Effector memory CD4-positive, alpha-beta T cell (primary cell): ENCODE data around the gene FOXP1.

Experiments
- DNase-seq, 3 donors: peaks; one replicate each; pipeline ENCODE4 v3.0.0-alpha.2; 2020
- H3K27ac ChIP-seq: 2 replicates; pipeline ENCODE4 v1.7.0; 2013; ENCODE audit warnings: mild to moderate bottlenecking, low read length, moderate library complexity; ENCODE audit not compliant: insufficient read depth, poor library complexity, severe bottlenecking
- H3K27me3 ChIP-seq: replicated peaks from 2 replicates; pipeline ENCODE4 v1.7.0; 2013; ENCODE audit warnings: mild to moderate bottlenecking, low read length; ENCODE audit not compliant: insufficient read depth, control insufficient read depth, poor library complexity, severe bottlenecking
- H3K36me3 ChIP-seq: 2 replicates; pipeline ENCODE4 v1.7.0; 2013; ENCODE audit warnings: mild to moderate bottlenecking, low read length, moderate library complexity; ENCODE audit not compliant: control insufficient read depth, insufficient read depth
- H3K4me1 ChIP-seq: 2 replicates; pipeline ENCODE4 v1.7.0; 2013; ENCODE audit warnings: low read length, mild to moderate bottlenecking; ENCODE audit not compliant: control insufficient read depth, insufficient read depth, poor library complexity, severe bottlenecking
- H3K4me3 ChIP-seq: 2 replicates; pipeline ENCODE4 v1.7.0; 2013; ENCODE audit warnings: low read length, low read depth, mild to moderate bottlenecking; ENCODE audit not compliant: insufficient read depth, poor library complexity, severe bottlenecking
- H3K9me3 ChIP-seq: 2 replicates; pipeline ENCODE4 v1.7.0; 2013; ENCODE audit warnings: mild to moderate bottlenecking, low read length, moderate library complexity; ENCODE audit not compliant: control insufficient read depth

The FOXP1 gene

DNA sequence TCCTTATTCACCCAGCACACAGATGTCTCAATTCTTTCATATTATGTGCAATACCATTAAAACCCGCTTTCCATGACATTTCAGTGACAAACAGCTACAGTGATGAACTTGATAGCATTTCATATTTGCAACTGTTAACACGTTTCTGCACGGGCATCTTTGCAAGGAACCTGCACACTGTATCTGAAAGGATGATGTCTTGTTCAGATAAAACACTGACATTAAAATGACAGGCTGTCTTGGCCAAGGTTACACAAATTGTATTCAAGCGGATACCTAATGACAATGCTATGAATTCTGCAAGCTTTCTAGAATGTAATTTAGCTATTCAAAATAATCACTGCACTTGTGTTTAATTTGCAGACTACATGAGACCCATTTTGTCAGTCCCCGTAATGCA is 529.2 kb downstream of the FOXP1 start:
- Histone ChIP-seq H3K27me3 (no peaks in the 10 kb centered on the region), H3K4me3 (no peak overlapping the region), H3K36me3 (peaks cover 17% of the 10 kb centered on the region), H3K27ac (no peak overlapping the region), H3K9me3 (no peaks in the 10 kb centered on the region), H3K4me1 (peaks cover 62% of the 10 kb centered on the region)
- DNase-seq, result no peak

DNA sequence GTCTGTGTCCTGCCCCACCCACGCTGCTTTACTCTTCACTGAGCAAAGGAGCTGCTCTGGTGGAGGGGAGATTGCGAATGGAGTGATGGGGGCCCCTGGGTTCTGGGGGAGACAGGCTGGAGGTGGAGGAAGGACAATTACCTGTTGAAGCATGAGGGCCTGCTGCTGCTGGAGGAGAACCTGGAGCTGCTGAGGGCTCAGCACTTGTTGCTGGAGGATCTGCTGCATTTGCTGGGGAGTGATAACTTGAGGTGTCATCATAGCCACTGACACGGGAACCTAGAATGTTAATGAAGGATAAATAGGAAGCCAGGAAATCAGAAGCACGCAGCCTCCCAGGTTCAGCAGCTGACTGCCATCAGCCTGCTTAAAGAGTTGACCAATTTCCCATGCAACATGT is 530.0 kb downstream of the FOXP1 start:
- Histone ChIP-seq H3K4me1 (peaks cover 62% of the 10 kb centered on the region), H3K4me3 (no peak overlapping the region), H3K9me3 (no peaks in the 10 kb centered on the region), H3K27me3 (no peaks in the 10 kb centered on the region), H3K36me3 (peaks cover 20% of the 10 kb centered on the region), H3K27ac (no peak overlapping the region)
- no peak for DNase-seq

DNA sequence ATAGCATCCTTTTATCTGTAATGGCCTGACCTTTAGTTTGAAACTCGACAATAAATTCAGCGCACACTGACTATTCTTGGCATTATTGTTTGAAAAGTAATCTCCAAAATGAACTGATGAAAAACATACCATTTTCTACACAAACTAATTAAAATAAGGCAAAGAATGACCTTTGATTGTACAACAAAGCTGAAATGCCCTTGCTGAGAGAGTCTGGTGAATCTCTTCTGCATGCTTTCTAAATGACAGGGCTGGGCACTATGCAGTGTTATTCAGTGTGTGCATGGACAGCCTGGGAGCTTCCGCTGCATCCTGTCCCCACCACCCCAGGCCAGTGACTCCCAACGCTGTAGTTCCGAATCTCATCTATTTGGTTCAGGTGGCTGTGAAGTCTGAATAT is 530.8 kb downstream of the FOXP1 start:
- peaks cover 55% of the 10 kb centered on the region for H3K4me1 ChIP-seq
- H3K4me3 ChIP-seq, result no peak overlapping the region
- no peak for DNase-seq
- H3K27ac ChIP-seq, result no peak overlapping the region
- H3K9me3 ChIP-seq, result no peaks in the 10 kb centered on the region
- H3K36me3 ChIP-seq, result peaks cover 20% of the 10 kb centered on the region
- no peaks in the 10 kb centered on the region for H3K27me3 ChIP-seq

DNA sequence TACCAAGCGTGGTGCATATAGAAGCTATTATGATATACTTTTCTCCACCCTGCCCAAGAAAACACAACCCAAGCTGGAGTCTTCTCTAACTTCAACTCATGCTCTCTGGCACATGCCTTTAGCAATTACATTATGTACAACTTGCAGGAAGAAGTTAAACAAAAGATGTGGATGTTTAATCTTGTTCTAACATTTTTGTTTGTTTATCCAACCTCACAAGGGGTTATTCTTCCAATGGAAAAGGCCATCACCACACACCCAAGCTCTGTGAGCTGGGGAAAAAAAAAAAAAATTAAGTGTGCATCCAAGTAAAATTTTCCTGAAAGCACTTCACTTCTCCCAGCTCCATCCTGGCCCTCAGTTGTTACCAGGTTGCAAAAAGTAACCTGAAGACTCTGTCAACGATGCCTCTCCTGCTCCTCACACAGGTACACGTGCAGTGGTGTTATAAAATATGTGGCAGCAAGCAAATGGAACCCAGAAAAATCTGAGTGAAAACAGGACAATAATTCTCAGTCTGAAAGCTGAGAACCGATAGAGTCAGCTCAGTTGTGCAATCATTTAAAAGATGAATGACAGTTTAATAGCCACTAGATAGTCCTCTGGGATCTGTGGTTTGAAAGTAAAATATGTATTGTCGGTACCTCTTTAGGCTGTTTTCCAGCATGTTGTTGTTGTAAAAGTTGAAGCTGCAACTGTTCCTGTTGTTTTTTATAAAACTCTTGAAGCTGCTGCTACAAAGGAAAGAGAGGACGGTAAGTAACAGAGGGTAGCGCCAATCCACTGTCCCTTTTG is 531.4 kb downstream of the FOXP1 start:
- no peak overlapping the region for H3K4me3 ChIP-seq
- no peaks in the 10 kb centered on the region for H3K9me3 ChIP-seq
- H3K4me1 ChIP-seq, result peaks cover 51% of the 10 kb centered on the region
- no peak for DNase-seq
- H3K27ac ChIP-seq, result peak overlapping the region; percentile 72
- H3K36me3 ChIP-seq, result peaks cover 23% of the 10 kb centered on the region
- H3K27me3 ChIP-seq, result no peaks in the 10 kb centered on the region

DNA sequence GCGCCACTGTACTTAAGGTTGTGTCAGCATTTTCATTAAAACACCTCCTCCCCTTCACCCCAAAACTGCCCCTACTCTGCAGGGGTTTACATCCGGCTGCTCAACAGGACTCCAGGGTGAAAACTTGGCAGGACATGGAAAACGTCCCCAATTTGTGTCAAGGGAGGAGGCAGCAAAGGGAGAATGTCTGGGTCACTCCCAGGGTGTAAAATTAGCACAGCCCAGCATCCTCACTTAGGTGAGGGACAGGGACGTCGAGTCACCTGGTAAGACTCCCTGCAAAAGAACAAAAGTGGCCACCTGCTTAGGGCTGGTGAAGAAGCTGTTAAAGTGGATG is 532.3 kb downstream of the FOXP1 start:
- H3K4me3 ChIP-seq, result no peak overlapping the region
- H3K27ac ChIP-seq, result peak overlapping the region; percentile 72
- H3K4me1 ChIP-seq, result peaks cover 43% of the 10 kb centered on the region
- H3K9me3 ChIP-seq, result no peaks in the 10 kb centered on the region
- DNase-seq, result no peak
- H3K36me3 ChIP-seq, result peaks cover 31% of the 10 kb centered on the region
- no peaks in the 10 kb centered on the region for H3K27me3 ChIP-seq

DNA sequence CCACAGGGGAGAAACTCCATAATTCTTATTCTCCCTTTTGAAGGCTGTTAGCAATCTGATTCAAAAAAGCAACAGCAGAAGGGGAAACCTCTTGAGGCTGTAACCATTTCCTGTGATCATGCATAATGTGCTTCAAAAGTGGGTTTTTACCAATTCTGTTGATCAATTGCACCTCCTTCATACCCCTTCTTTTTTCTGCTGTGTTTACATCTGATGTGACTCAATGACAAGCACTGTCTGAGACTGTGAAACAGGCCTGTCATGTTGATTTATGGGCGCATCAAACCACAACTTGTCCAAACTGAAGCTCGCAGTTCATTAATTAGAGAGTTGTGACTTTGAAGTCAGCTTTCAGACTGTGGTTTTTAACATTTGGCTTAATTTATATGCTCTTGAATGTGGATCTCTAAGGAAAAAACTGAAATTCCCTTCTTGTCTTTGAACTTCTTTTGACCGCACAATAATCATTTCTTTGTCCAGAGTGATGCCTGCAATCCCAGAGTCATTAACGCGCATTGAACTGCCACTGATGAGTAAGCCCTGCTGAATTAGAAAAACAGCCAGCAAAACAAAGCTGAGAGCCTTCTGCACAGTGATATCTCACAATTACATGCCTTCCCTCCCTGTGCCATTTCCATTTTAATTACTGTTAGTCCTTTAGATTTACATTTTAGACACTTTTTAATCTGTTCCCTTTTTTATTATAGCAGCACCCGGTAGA is 532.8 kb downstream of the FOXP1 start:
- Histone ChIP-seq H3K9me3 (no peaks in the 10 kb centered on the region), H3K4me1 (peaks cover 44% of the 10 kb centered on the region), H3K27ac (peak overlapping the region; percentile 72), H3K36me3 (peaks cover 36% of the 10 kb centered on the region), H3K4me3 (no peak overlapping the region), H3K27me3 (no peaks in the 10 kb centered on the region)
- DNase-seq, result peak in 2 of 3 donors; percentile 19 to 46

DNA sequence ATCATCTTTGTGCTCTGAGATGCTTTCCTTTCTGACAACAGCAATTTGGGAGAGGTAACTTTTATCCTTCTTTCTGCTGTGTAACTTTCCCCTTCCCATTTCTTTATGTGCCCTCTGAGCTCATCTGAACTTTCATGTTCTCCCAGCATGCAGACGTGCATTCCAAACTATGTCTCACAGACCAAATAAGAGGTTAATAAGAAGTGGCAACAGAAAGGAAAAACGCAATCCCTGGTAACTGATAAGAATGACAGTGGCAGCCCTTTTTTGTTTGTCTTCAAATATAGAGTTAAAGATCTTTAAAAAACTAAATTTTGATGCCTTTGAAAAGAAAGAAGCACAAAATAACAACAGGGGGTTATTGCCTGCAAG is 533.4 kb downstream of the FOXP1 start:
- peaks cover 42% of the 10 kb centered on the region for H3K36me3 ChIP-seq
- no peaks in the 10 kb centered on the region for H3K27me3 ChIP-seq
- peak overlapping the region; percentile 72 for H3K27ac ChIP-seq
- peaks cover 48% of the 10 kb centered on the region for H3K4me1 ChIP-seq
- no peaks in the 10 kb centered on the region for H3K9me3 ChIP-seq
- no peak overlapping the region for H3K4me3 ChIP-seq
- DNase-seq, result no peak

DNA sequence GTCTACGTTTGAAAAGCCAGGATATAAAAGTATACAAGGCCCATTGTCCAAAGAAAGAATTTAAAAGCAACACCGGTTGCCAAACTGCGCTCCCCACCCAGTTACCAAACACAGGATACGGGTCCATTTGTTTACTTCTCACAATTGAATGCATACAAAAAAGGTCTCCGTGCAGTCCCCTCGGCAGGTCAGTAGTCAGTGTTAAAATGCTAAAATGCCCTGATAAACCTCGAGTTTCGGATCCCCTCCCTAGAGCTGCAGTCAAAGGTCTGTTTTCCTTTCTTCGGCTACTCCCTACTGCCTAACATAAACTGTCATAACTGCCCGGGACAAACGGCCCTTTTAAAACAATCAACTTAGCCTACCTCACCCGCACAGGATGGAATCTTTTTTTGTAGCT is 534.6 kb downstream of the FOXP1 start:
- Histone ChIP-seq H3K36me3 (peaks cover 54% of the 10 kb centered on the region), H3K4me3 (no peak overlapping the region), H3K9me3 (no peaks in the 10 kb centered on the region), H3K27me3 (no peaks in the 10 kb centered on the region), H3K4me1 (peaks cover 45% of the 10 kb centered on the region), H3K27ac (peak overlapping the region; percentile 72)
- no peak for DNase-seq

DNA sequence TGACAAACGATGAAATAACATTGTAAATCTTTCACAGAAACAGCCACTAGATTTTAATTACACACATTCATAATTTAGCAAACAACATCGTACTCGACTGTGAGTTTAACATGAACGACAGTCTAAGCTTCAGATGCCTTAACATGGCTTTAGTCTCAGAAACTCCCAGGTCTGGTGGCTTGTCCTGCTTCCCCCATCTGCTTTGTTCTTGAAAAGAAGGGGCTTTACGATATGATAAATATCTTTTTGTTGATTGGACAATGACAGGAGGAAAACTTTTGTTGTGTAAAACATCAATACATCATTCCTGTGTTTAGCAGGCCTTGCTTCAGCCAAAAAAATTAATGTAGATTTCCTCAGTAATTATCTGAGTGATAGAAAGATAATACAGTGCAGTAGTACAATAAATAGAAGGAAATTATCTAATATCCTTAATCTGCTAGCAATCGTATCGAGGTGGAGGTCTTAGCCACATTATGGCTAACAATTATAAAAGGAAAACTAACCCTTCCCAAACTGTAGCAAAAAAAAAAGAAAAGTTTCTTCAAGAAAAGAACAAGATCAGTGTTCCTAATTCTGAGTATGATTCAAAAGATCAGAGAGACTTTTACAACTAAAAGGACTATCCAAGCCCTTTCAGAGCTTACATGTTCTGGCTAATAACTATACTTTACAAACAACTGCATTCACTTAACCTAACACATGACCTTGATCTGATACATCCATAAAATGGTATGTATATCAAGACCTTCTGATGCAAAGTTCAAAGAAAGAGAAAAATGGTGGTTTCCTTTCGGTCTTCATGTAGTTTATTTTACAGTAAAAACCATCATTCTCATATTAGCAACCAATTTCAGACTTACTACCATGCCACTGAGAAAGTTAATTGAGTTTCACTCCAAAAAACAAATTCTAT is 535.7 kb downstream of the FOXP1 start:
- H3K27me3 ChIP-seq, result no peaks in the 10 kb centered on the region
- peaks cover 38% of the 10 kb centered on the region for H3K4me1 ChIP-seq
- no peak overlapping the region for H3K27ac ChIP-seq
- H3K9me3 ChIP-seq, result no peaks in the 10 kb centered on the region
- DNase-seq, result no peak
- H3K4me3 ChIP-seq, result no peak overlapping the region
- H3K36me3 ChIP-seq, result peaks cover 65% of the 10 kb centered on the region
